Measurements from ENCODE around the gene IL17RB.

DNA sequence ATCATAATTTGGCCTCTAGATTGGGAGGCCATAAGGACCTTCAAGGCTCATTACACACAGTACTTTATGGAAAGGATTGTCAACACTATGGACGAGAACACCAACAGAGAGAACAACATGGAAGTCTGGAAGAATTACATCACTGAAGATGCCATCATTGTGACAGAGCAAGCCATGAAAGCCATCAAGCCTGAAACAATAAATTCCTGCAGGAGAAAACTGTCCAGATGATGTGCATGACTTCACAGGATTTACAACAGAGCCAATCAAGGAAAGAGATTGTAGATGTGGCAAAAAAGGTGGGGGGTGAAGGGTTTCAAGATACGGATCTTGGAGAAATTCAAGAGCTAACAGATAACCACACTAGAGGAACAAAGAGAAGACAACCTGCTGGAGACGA lies 15.9 kb downstream of the IL17RB start:
- TF ChIP-seq CTCF (conservative IDR thresholded peaks at IDR 0.05; ENCODE audit: low read depth, low read length) (no peak), EZH2 (IDR thresholded peaks at IDR 0.05; ENCODE audit: borderline replicate concordance, low read depth, low read length, poor library complexity, severe bottlenecking) (no peak)
